GM18867 (cell line): Measurements from ENCODE around the gene AKAP13.
"Not testable (repeated sequence)": the region's sequence is repeated elsewhere in the genome, so short reads cannot be mapped to it uniquely, and the experiment has no call there.

Experiments used
- ATAC-seq: cut with Tn5 transposase; IDR thresholded peaks from one replicate; pipeline ENCODE4 v1.9.1; 2021; ENCODE audit warnings: mild to moderate bottlenecking, moderate library complexity; ENCODE audit not compliant: unreplicated experiment

AKAP13 gene

DNA sequence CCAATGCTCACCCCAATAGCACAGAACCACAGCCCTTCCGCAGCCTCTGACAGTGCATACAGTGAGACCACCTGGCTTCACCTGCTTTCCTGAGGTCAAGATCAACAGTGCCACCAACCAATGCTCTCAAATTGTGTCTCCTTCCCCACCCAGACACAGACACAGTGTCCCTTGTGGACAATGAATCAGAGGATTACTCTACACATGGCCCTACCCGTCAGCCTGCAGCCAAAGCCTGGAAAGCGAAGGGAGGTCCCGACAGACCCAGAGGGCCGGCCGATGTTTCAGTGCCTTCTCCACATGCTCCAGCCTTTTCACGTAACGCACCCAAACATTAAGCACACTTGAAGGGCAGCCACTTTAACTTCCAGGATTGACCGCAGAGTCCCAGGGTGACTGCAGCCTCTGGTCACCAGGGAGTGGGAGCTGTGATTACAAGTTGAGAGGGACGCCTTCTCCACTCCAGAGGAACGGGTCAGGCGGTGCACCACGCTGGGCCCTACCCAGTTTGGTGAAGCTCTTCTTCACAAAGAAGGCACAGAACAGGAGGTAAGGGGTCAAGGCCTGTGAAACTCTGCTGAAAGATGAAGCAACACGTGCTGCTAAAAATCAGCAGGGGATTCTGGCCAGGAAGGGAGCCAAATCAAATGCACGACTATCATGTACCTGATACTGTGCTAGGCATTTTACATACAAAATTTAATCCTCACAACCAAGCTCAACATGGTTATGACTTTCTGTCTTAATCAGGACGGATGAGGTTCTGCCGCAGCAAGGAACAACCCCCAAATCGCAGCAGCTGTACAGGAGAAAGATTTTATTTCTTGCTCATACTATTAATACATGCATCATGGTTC is 397.1 kb downstream of the AKAP13 start:
- no peak for ATAC-seq

DNA sequence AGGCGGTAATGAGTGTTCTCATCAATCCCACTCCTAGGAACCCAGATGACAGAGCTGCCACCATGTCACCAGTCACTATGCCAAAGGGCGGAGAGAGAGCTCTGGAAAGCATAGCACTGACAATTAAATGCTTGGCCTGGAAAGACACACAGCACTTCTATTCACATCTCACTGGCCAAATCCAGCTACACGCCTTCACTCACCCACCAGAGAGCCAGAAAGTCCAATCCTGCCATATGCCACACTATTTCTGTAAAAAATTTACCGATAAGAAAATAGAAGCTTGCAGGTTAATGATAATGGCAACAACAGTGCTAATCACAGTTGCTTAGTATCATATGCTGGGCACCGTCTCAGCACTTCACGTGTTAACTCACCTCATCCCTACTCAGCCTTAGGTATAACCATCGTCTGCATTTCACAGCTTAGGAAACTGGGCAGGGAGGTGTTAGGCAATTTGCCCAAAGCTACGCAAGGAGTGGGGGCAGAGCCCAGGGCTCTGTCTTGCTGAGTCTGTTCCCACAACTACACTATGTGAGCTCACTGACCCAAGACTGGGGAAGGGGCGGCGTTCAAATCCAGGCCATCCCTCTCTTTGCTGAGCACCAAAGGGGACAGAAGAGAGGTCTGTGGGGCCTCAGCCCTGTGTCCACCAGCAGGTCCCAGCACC is 397.8 kb downstream of the AKAP13 start:
- ATAC-seq: no peak

DNA sequence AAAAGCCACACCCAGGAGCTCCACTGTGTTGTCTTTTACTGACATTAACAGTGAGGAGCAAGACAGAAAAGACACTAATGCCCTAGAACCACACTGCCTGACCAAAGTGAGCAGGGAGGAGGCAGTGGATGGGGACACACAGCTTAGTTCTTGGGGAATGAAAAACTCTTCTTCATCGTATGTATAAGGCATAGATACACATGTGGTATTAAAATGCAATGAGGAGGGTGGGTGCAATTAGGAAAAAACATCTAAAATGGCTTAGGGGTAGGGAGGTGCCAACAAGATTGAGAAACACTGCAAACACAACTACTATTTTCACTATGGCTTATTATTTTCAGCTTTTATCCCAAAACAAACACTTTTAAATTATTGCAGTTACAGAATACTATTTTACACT is 398.8 kb downstream of the AKAP13 start:
- ATAC-seq: no peak

DNA sequence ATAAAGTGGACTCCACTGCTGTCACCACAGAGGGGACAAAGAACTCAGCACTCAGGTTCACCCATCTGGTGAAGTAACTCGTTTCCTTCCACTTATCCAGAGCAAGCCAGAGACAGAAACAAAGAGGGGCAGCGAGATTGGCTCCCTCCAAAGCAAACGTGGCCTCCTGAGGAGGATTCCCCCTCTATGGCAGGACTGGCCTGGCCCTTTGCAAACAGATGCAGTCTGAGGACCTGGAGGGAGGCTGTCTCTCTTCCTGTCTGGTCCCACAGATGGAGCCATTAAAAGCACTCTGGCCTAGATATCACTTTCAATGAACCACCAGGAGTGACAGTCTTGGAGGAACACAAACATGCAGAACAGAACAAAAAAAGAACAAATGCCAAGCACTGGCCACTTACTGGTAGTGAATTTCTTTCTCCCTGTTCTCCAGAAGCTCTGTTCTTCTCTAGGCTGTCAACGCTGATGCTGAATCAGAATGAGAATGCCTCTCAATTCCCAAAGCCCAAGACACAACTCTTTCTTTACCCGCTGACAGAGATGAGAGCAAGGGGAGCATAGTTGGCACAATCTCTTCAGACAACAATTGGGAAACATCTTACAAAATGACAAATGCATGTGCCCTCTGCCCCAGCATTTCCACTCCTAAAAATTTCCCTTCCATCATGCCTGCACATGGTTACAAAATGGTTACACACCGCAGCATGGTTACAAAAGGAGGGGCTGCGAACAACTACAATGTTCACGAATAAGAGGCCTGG is 400.0 kb downstream of the AKAP13 start:
- ATAC-seq: no peak

GRCh38 chr15:85781099-85781498 is 400.7 kb downstream of the AKAP13 start:
- ATAC-seq: no peak

DNA sequence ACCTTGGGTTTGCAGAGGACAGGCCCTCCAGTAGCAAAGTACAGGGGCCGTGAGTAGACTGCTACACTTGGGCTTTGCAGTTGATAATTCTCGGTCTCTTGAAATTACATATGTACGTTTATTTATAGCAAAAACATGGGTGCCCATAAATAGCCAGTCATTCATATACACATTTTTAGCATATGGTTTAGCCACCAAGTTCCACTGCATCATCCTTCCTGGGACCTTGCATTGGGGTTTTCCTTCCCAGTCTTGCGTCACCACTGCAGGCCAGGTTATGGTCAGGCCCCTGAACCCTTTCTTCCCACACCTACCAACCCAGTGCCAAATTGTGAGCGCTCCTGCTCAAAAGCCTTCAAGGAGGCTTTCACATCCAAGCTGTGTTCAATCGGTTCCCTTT is 401.7 kb downstream of the AKAP13 start:
- ATAC-seq: no peak

DNA sequence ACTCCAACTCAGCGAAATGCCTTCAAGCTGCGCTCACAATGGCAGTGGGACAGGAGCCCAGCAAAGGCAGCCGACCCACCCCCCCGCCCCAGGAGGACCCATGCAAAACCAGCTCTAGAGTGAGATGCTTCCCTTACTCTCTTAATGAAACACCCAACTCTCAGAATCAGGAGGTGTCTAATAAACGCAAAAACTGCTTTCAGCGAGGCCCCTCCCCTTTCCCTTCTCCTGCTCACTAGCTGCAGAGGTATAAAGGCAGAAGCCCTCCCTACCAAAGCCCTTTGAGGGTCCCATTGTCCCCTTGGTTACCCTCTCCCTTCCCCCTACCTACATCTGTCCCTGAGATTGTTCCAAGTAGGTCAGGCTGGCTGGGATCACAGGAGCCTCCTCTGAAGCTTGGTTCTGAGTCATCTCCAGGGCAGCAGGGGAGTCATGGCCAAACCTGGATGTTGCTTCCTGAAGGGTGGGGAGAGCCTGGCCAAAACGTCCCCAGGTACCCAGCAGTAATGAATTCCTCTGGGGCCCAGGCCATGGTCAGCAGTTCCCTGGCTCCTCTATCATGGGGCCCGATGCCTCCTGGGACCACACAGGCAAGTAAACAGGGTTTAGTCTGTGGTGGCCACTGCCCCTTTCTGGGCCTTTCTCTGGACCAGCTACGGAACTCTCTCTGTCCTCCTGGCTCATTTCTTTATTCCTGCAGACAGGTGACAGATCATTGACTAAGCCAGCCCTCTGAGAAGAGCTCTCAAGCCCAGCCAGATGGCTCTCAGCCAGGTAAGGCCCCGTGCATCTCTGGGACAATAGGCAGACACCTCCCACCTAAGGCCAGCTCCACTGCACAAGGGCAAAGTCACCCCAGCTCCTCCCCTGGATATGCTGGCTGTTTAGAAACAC is 405.7 kb downstream of the AKAP13 start:
- no peak for ATAC-seq

GRCh38 chr15:85786781-85787114 is 406.3 kb downstream of the AKAP13 start:
- no peak for ATAC-seq

GRCh38 chr15:85788771-85789495 is 408.5 kb downstream of the AKAP13 start:
- ATAC-seq: no peak

DNA sequence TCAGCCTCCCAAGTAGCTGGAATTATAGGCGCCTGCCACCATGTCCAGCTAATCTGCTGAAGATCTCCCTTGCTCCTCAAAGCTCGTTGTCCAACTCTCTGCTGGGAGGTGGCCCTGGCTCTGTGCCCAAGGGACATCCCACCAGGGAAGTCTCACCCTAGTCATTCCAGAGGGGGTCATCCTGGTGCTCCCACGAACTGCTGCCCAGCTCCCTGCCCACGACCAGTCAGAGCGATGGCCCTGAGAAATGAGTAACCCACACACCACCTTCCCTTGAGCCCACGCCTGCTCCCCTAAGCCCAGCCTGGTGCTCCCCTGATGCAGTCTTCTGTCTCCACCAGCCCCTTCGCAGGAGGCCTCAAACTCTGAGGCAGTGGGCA is 409.1 kb downstream of the AKAP13 start:
- no peak for ATAC-seq

DNA sequence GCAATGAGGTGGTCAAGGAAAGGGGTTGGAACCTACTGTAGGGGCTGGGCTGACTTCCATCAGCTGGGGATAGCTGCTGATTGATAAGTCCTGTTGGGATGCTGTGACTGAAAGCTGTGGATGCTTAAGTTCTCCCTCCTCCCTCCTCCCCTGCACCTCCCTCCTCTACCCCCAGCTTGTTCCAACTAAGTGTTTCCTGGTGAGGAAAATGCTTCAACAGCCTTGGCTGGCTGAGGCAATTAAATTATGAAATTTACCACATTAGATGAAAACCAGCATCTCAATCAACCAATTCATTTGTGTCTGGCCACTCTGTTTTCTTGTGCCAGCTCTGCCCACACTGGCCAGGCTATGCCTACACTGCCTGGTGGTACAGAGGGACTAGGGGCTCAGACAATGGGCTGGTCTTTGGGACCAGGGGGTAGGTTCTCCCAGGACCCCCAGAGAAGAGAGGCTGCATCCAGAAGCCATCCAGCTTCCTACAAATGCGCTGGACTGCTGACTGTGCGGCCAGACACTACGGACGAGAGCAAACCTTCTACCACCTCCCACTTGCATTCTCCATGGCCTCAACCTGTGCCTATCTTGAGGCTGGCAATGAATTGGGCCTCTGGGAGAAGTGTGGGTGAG is 411.8 kb downstream of the AKAP13 start:
- ATAC-seq: no peak

DNA sequence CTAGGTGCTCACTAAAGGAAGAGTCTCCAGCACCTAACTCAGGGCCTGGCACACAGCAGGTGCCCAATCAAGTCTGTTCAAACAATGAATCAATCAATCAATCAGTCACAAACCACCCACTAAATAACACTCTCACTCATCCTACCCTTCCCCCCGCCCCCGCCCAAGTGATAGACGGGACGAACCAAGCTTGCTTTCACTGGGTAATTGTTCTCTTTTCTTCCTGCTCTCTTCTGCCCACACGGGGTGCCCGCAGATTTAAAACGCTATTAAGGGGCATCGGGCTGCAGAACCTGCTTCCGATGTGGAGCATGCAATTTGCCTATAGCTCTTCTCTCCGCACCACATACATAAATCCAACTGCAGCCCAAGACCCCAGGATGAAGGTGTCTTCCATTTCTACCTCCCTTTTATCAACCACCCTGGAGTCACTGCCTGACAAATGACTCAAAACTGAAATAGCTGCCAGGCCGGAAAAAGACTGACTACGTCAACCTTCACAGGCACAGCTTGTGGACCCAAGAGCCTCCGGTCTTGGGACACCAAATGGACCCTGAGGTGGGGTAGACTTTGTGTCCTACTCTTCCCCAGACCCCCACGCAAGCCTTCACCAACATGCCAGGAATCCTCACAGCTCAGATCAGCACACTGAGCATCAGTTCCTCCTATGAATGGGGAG is 412.6 kb downstream of the AKAP13 start:
- ATAC-seq: no peak

GRCh38 chr15:85793641-85794597 is 413.5 kb downstream of the AKAP13 start:
- peak; percentile 42 for ATAC-seq

- ATAC-seq: peak; percentile 98
Measured at GRCh38 chr15:85794598-85795336, 414.4 kb downstream of the AKAP13 start, which contains the start of gene KLHL25. TSS of gene KLHL25 (minus strand) at chr15:85794925. CDS start at chr15:85769810, 25,115 bp downstream.

DNA sequence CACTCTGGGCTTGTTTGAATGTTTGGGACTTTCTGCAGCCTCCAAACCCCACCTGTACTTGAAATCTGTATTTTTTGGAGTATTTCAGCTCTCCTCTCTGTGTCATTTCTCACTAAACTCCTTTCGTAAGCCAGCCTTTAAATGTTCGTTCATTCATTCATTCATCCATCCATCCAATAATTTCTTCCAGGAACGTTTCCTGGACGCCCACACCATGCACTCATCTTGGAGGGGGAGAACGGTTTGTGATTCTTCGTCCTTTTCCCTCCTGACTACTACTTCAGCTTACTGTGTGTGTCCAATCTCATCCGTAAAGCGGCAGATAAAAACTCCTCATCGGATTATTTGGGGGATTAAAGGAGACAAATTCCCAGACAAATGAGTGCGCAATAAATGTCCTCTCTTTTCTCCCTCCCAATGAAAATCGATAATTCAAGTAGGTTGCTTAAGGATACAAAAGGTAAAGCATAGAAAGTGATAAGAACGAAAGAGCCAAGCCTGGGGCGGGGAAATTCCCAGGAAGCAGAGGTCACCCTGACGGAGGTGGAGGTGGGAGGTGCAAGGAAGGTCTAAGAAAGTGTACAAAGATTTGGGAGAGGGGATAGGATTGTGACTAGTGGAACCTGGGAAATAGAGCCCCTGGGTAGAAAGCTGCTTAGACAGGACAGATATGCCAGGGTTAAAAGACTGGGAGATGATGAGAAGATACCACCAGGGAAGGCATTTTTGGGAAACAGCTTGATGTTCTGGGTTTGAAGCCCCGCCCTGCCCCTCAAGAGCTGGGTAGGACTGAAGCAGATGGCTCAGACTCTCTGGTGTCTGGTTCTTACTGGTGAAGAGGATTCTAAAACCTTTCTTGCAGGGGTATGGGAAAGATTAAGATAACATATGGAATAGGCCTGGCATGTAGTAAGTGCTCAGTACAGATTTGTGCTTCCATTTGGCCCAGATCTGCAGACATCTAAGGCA is 415.2 kb downstream of the AKAP13 start:
- ATAC-seq: no peak

DNA sequence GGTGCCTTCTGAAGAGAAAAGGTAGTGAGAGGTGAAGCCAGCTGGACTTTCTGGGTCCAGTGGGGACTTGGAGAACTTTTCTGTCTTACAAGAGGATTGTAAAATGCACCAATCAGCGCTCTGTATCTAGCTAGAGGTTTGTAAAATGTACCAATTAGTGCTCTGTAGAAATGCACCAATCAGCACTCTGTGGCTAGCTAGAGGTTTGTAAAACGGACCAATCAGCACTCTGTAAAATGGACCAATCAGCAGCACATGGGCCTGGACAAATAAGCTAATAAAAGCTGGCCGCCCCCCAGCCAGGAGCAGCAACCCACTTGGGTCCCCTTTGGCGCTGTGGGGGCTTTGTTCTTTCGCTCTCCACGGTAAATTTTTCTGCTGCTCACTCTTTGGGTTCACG is 416.0 kb downstream of the AKAP13 start:
- ATAC-seq: not testable (repeated sequence)
